GM13977 (cell line): ENCODE measurements around the gene PSME3IP1.
"Not testable (repeated sequence)": the region's sequence is repeated elsewhere in the genome, so short reads cannot be mapped to it uniquely, and the experiment has no call there.

Experiments used
- DNase-seq: peaks from one replicate; pipeline ENCODE4 v3.0.0; 2012; ENCODE audit warnings: low spot score
- CTCF ChIP-seq: IDR thresholded peaks from 2 replicates; pipeline ENCODE4 v1.5.1; 2012; ENCODE audit warnings: mild to moderate bottlenecking, control low read depth; ENCODE audit not compliant: insufficient read depth; ENCODE audit errors: extremely low read depth, missing control alignments
- in situ Hi-C: fragments of 300-500 bp; cut with MboI; formaldehyde crosslinking; loops from one replicate; pipeline ENCODE4 v1.12.0; 2022; ENCODE audit warnings: low sequenced_read_pairs, low pct_unique_long_range_greater_than_20kb, mixed read lengths, inconsistent platforms; ENCODE audit not compliant: unreplicated experiment

Gene PSME3IP1

GRCh38 chr16:57213462-57213861 is 27.6 kb upstream of the PSME3IP1 start:
- no peak for DNase-seq
- TF ChIP-seq CTCF = no peak
- in situ Hi-C loops = no loop called here

GRCh38 chr16:57209780-57210179 is 23.9 kb upstream of the PSME3IP1 start:
- no peak for DNase-seq
- in situ Hi-C loops = no loop called here
- no peak for TF ChIP-seq CTCF

GRCh38 chr16:57208926-57209325 is 23.1 kb upstream of the PSME3IP1 start:
- in situ Hi-C loops = no loop called here
- TF ChIP-seq CTCF = no peak
- DNase-seq = no peak

GRCh38 chr16:57204675-57205074 is 18.8 kb upstream of the PSME3IP1 start:
- in situ Hi-C loops = no loop called here
- no peak for TF ChIP-seq CTCF
- no peak for DNase-seq

- no peak for TF ChIP-seq CTCF
- in situ Hi-C loops = no loop called here
- DNase-seq = no peak
These were observed 17.6 kb upstream of the PSME3IP1 start for GRCh38 chr16:57203451-57203850.

GRCh38 chr16:57202095-57202886 is 16.5 kb upstream of the PSME3IP1 start:
- DNase-seq = no peak
- in situ Hi-C loops = no loop called here
- TF ChIP-seq CTCF = no peak

GRCh38 chr16:57200926-57201325 is 15.1 kb upstream of the PSME3IP1 start:
- DNase-seq, in situ Hi-C loops: not testable (repeated sequence)

GRCh38 chr16:57200321-57200720 is 14.5 kb upstream of the PSME3IP1 start:
- DNase-seq, in situ Hi-C loops: not testable (repeated sequence)
